NCI-H524 treated with DMSO at 0.1 percent for 48 hours (cell line): ENCODE results near the gene ESRRB.
"Not testable (repeated sequence)": the region's sequence is repeated elsewhere in the genome, so short reads cannot be mapped to it uniquely, and the experiment has no call there.

Source experiments
- DNase-seq: peaks from one replicate; lab custom pipeline; 2025; lab: John Stamatoyannopoulos, UW

The ESRRB gene

GRCh38 chr14:76497550-76498462 is 121.9 kb downstream of the ESRRB start:
- DNase-seq: no peak

DNA sequence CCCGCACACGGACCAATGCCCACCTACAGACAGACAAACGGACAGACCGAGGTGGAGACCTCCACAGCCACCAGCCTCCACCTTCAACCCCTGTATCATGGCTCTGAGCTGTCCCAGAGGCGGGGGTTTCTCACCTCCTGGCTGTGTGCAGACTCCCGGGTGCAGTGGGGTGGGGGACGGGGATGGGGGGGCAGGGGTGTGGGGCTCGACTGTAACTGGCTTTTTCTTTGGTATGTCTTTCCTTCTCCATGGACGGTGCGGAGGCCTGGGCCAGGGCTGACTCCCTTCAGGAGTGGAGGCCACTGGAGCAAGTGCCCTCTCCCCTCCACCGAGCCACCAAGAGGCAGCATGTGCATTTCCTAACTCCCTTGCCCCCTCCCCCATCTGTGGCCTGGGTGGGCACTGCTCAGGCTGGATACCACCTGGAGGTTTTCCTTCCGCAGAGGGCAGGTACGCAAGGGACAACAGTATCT is 122.6 kb downstream of the ESRRB start:
- no peak for DNase-seq

DNA sequence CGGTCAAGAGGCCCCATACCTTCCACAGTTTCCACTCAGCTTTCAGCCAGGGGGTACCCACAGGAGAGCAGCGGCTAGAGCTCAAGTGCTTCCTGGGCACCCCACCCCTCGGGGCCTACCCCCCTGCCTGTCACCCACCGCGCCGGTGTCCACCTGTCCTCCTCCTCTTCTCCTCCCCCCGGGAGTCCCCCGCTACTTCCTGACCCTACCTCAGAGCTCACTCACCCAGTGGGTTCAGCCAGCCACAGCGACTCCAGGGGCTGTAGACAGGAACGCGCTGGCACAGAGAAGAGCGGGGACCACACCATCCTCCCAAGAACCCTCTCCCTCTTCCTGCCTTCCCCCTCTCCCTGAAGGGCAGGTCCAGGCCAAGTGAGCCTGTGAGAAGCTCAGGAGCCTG is 123.0 kb downstream of the ESRRB start:
- no peak for DNase-seq

DNA sequence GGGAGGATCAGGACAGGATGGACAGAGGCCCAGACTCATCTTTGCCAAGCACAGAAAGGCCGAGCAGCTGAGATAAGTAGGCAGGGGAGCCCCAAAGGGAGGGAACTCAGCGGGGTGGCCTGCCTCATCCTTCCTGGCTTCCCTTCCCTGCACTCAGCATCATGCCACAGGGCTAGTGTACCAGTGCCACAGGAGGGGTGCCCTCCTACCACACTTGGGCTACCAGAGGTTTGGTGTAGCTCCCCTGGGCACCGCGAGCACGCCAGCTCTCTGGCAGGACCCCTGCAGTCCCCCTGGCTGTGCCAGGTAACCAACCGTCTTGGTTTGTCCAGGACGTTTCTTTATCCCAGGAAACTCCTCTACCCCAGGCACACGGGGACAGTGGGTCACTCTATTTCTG is 123.5 kb downstream of the ESRRB start:
- DNase-seq: no peak

GRCh38 chr14:76500011-76500410 is 124.1 kb downstream of the ESRRB start:
- DNase-seq: no peak

- DNase-seq: no peak
Measured at GRCh38 chr14:76500480-76500879, 124.5 kb downstream of the ESRRB start.

DNA sequence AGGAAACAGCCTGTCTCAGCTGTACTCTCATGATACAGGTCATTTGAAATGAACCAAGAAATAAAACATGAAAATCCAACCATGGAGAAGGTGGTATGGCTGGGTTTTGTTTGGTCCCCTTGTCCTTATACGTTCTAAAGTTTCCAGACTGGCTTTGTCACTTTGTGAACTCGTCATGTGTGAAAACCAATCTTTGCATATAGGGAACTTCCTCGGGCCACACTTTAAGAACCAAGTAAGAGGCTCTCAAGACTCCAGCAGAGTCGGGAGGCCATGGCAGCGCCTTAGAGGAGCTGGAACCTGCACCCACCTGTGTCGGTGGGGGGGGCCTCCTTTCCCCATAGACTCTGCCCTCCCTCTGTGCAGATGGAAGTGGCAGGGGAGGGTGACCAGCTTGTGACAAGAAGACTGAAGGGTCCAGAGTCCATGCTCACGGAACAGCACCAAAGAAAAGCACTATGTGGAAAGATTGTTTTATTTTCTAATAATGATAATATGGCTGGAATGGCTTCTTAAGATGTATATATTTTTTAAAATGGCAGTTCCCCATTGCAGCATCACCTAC is 125.3 kb downstream of the ESRRB start:
- no peak for DNase-seq

DNA sequence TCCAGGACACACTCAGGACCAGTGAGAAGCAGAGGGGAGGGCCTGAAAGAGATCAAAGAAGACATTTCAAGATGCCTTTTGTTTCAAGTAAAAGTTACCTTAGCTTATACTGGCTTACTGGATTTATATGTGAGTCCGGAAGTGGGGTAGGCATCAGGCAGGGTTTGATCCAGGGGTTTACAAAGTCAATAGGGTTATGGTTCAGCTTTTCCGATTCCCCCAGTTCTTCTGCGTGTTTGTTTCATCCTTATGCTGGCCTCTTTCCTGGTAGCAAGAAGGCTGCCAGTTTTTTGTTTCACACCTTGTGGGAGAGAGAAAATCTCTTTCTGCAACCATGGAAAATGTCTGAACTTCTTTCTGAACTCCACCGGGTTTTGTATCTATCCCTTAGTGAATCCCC is 126.3 kb downstream of the ESRRB start:
- no peak for DNase-seq

DNA sequence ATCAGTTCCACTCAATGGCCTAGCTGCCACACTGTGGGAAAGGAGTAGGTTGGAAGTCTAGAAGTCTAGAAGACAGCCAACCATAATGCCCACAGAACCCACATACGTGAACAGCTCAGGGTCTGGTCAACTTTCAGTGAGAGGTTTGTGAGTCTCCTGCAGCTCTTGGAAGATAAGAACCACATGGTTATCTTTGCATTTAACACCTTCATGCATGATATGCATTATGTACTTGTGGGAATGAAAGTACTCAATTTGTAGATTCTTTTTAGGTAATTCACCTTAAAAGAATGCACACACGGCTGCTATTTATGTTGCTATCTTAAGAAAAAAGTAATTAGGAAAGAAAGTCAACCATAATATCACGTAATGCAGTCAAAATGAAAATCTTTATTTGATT is 126.7 kb downstream of the ESRRB start:
- DNase-seq: no peak

DNA sequence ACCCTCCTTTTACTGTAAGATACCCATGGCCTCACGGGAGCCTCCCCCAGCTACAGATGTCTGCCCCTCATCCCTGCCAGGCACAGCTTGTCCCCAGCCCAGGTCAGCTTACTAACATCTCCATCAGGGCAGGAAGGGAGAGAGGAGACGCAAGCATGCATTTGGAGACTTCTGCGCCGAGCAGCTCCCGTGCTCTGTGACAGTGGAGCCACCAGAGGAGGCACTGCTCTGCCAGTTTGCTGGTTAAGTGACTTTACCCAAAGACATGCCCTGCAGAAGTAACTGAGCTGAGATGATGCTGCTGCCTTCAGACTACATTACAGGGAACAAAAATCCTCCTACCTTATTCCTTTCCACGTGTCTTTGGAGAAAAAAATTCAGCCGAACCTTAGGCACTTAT is 133.4 kb downstream of the ESRRB start:
- no peak for DNase-seq

GRCh38 chr14:76510181-76510580 is 134.2 kb downstream of the ESRRB start:
- no peak for DNase-seq

DNA sequence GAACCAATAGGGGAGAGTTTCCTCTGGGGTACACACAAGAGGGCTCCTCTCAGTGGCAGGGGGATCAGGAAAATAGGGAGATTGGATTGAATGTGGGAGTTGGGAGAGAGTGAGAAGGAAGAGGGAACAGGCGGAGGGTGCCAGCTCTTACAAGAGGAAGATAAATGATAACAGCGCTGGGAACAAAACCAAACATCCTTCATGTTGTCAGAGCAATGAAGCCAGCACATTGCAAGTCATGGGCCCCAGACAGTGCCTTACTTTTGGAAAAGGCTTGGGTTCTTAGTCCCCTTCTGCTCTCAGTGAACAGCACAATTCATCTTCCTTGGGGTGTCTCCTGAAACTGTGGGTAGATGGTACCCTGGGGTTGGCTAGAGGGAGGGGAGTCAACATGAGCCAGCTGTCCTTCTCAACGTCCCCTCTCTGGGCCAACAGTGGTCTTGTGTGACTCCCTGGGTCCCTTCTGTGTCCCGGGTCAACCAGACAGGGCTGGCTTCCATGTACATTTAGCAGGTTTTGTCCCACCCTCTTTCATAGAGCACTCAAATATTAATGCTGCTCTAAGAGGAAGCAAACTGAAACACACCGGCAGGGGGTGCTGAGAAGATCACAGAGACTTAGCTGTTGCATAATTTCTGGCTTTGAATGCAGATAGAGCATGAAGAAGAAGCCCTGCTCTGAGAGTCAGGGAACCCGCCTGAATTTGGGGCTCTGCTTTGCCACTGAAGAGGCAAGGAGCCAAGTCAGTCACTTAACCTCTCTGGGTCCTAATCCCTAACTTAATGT is 138.5 kb downstream of the ESRRB start:
- no peak for DNase-seq

GRCh38 chr14:76516884-76517283 is 140.9 kb downstream of the ESRRB start:
- DNase-seq: no peak

DNA sequence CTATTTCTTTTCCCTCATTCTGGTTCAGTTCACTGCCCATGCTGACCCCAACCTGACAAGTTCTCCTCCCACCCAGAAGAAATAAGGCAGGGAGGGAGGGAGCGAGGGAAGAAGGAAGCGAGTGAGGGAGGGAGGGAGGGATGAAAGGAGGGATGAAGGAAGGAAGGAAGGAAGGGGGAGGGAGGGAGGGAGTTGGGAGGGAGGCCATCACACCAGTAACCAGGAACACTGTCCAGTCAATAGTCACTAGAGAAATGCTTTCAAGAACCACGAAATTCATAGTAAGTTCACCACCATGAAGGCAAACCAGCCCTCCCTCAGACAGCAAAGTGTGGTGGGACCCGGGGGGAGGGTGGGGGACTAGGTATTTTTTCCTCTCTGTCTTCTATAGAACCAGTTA is 142.4 kb downstream of the ESRRB start:
- no peak for DNase-seq

DNA sequence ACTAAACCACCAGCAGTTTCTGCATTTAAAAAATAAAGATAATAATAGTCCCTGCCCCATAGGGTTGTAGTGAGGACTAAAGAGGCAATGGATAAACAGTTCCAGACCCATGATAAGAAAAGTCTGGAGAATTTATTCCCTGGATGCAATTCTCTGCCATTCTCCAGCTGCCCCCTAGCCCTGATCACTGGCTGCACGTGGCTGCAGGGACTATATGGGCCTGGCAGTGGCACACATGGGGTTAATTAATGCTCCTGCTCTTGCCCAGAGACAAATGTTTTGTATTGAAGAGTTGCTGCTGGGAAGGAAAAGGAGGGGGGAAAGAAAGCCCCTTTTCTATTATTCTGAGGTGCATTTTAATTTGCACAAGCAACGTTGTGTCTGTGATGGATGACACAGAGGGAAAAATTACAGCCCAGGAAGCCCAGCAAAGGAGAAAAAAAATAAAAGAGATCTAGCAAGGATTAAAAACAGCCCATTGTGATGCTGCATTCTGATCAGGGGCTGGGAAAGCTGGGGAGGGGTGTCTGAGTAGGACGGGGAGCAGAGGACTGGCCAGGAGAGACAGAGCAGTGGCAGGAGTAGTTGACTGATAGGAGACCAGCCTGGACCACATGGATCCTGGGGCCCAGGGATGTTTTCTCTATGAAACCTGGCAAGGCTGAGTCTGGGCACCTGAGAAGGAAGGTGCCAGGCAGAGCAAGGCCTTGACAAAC is 149.3 kb downstream of the ESRRB start:
- no peak for DNase-seq

DNA sequence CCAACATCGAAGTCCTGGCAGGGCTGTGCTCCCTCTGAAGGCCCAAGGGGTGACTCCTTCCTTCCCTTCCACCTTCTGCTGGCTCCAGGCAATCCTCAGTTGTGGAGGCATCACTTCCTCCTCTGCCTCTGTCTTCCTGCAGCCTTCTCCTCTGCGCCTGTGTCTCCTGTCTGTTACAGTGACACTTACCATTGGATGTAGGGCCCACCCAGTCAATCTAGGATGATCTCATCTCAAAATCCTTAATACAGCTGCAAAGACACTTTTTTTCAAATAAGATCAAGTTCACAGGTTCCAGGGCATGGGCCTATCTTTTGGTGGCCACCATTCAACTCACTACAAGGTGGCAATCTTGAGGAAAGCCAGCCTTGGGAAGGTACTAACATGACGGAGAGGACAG is 155.1 kb downstream of the ESRRB start:
- DNase-seq: no peak

DNA sequence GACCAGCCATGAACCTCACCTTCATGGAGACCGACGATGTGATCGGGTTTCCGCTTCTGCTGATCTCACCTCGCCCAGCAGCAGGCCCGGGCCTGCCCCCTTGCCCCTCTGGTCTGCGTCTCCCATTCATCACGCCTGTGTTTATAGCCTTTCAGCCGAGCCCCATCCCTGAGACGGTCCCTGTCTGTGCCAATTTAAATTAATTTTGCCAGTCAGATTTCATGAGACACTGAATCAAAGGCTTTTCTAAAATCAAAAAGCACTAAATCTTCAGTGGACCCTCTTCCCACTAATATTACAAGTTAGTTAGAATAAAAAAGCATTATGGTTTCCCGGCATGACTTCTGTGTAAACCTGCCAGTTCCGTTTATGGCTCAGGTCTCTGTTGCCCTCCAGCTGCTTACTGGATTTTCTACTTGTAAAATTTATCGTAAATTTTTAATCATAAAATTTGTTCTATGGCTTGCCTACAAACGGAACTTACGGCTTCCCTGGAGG is 155.9 kb downstream of the ESRRB start:
- DNase-seq: no peak

- not testable (repeated sequence) for DNase-seq
Measured at GRCh38 chr14:76536636-76537035, 160.7 kb downstream of the ESRRB start.

DNA sequence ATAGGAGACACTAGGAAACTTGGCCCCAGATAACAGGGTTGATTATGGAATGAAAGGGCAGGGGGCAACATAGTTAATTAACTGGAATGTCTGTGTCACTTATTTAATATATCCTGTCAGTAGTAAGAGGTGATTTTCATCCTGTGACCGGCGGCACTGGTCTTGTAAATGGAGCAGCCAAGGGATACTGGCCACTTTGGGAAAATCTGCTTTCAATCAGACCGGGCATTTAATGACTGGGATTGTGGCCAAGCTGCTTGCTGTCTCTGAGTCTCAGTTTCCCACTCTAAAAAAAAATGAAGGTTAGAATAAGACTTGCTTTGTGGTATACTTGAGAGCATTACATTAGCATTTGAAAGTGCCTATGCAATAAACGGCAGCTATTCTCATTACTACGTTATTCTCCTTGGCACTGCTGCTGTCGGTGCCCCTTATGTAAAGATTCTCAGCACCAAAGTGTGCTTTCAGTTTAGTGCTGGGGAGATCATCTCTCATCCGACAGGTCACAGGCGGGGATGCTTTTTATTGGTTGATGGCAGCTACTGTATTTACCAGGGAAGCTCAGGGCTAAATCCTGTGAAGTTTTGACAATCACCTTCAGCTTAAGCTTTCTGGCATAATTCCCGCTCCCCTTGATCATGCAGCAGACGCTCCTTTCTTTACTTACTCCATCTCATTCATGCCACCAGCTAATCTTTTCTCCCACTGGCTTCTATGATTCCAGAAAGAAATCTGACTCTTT is 162.1 kb downstream of the ESRRB start:
- peak; percentile 79 for DNase-seq

GRCh38 chr14:76538648-76539008 is 162.7 kb downstream of the ESRRB start:
- DNase-seq: no peak

- no peak for DNase-seq
Measured at GRCh38 chr14:76539130-76539529, 163.2 kb downstream of the ESRRB start.
